CD4-positive, CD25-positive, alpha-beta regulatory T cell (primary cell): ENCODE measurements around the gene LMX1B. TPM values are rescaled to one million over a fixed set of nuclear protein-coding genes. Genes with fewer than 3 reads are reported as not detected.

Experiments
- ATAC-seq, 2 donors: fragments of 150-1000 bp; cut with Tn5 transposase; one replicate each; pipeline ENCODE4 v1.10.0; 2021; ENCODE audit warnings: low read depth in 2 of 2, moderate number of reproducible peaks in 2 of 2, moderate library complexity in 1 of 2
- DNase-seq, 3 donors: peaks; one replicate each; pipeline versions ENCODE4 v3.0.0 to v3.0.0-alpha.2; 2012 to 2022; ENCODE audit warnings: mixed read lengths in 1 of 3
- H3K27ac ChIP-seq: one replicate; pipeline ENCODE4 v1.7.0; 2013; ENCODE audit warnings: mild to moderate bottlenecking, low read length; ENCODE audit not compliant: insufficient read depth, poor library complexity, severe bottlenecking
- H3K27me3 ChIP-seq: one replicate; pipeline ENCODE4 v1.7.0; 2013; ENCODE audit warnings: low read length; ENCODE audit not compliant: control insufficient read depth, insufficient read depth
- H3K36me3 ChIP-seq: one replicate; pipeline ENCODE4 v1.7.0; 2013; ENCODE audit warnings: mild to moderate bottlenecking, low read length, moderate library complexity; ENCODE audit not compliant: control insufficient read depth, insufficient read depth
- H3K4me1 ChIP-seq: 2 replicates; pipeline ENCODE4 v1.7.0; 2013; ENCODE audit warnings: mild to moderate bottlenecking, low read length; ENCODE audit not compliant: insufficient read depth, control insufficient read depth, poor library complexity, severe bottlenecking
- H3K4me3 ChIP-seq: one replicate; pipeline ENCODE4 v1.7.0; 2013; ENCODE audit warnings: low read depth, mild to moderate bottlenecking, low read length, moderate library complexity
- H3K9me3 ChIP-seq, 2 experiments: 1 replicate in 1 of 2; 2 replicates in 1 of 2; pipeline ENCODE4 v1.7.0; 2013; ENCODE audit warnings: low read length in 2 of 2, mild to moderate bottlenecking in 1 of 2, moderate library complexity in 1 of 2; ENCODE audit not compliant: control insufficient read depth in 2 of 2
- H3K27ac Mint-ChIP-seq, 3 donors: one replicate each; pipeline ENCODE4 v1.8.0; 2020 to 2022; ENCODE audit warnings: mild to moderate bottlenecking in 3 of 3, mixed read lengths in 3 of 3, moderate library complexity in 2 of 3
- H3K27me3 Mint-ChIP-seq: one replicate; pipeline ENCODE4 v1.8.0; 2022; ENCODE audit warnings: mild to moderate bottlenecking, mixed read lengths
- H3K36me3 Mint-ChIP-seq: one replicate; pipeline ENCODE4 v1.8.0; 2020; ENCODE audit warnings: mixed read lengths
- H3K4me1 Mint-ChIP-seq, 4 donors: one replicate each; pipeline ENCODE4 v1.8.0; 2020 to 2022; ENCODE audit warnings: mixed read lengths in 4 of 4, mild to moderate bottlenecking in 1 of 4
- H3K4me3 Mint-ChIP-seq, 4 donors: one replicate each; pipeline ENCODE4 v1.8.0; 2020 to 2022; ENCODE audit warnings: mild to moderate bottlenecking in 4 of 4, mixed read lengths in 4 of 4, moderate library complexity in 3 of 4
- H3K9me3 Mint-ChIP-seq, 7 donors: one replicate each; pipeline ENCODE4 v1.8.0; 2020 to 2022; ENCODE audit warnings: mixed read lengths in 7 of 7, mild to moderate bottlenecking in 3 of 7, moderate library complexity in 2 of 7
- polyA plus RNA-seq, 4 donors: library from polyadenylated mRNA; unstranded; fragments of 300-500 nt; fragmentation: Illumina TruSeq; gene quantifications; one replicate each; pipeline ENCODE4 v1.2.3, GENCODE V29; 2021
- total RNA-seq: library from RNA; stranded (reverse); gene quantifications from one replicate; pipeline ENCODE4 v1.2.3, GENCODE V29; 2022

Gene LMX1B
- total and polyA plus RNA-seq, 5 donors from 2014 or later: not detected

GRCh38 chr9:126696401-126697145, 82.8 kb downstream of the LMX1B start:
- Histone ChIP-seq H3K4me3 (no peak overlapping the region), H3K9me3 (no peaks in the 10 kb centered on the region), H3K4me1 (no peaks in the 10 kb centered on the region), H3K27ac (no peak overlapping the region), H3K36me3 (no peaks in the 10 kb centered on the region), H3K27me3 (no peaks in the 10 kb centered on the region)
- Mint-ChIP-seq H3K27me3 (peaks cover 21% of the 10 kb centered on the region), H3K9me3 (no peaks in the 10 kb centered on the region), H3K36me3 (no peaks in the 10 kb centered on the region), H3K4me1 (no peaks in the 10 kb centered on the region), H3K27ac (no peak overlapping the region), H3K4me3 (no peak overlapping the region)
- ATAC-seq: no peak
- DNase-seq: no peak

DNA sequence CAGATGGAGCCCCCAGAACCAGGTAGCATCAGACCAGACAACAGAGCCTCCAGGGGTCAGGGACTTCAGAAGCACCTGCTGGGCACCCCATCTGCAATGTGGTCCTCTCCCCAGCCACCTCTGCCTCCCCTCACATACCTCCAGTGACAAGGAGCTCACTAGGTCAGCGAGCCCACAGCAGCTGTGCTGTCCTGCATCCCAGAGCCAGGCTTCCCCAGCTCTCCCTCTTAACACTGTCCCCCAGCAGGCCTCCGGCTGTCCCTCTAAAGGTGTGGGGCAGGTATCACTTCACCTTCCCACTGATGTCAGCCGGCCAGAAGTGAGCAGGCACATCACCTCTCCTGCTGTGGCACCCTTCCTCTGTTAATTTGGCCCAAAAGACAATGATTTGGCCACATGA, 83.6 kb downstream of the LMX1B start:
- Histone ChIP-seq H3K4me1 (no peaks in the 10 kb centered on the region), H3K4me3 (no peak overlapping the region), H3K36me3 (no peaks in the 10 kb centered on the region), H3K9me3 (no peaks in the 10 kb centered on the region), H3K27ac (no peak overlapping the region), H3K27me3 (no peaks in the 10 kb centered on the region)
- no peaks in the 10 kb centered on the region for H3K4me1 Mint-ChIP-seq
- H3K27ac Mint-ChIP-seq: no peak overlapping the region
- H3K4me3 Mint-ChIP-seq: no peak overlapping the region
- DNase-seq (no peak), ATAC-seq (no peak)
- H3K36me3 Mint-ChIP-seq: no peaks in the 10 kb centered on the region
- no peaks in the 10 kb centered on the region for H3K9me3 Mint-ChIP-seq
- H3K27me3 Mint-ChIP-seq: peaks cover 21% of the 10 kb centered on the region

- Histone ChIP-seq H3K4me1 (no peaks in the 10 kb centered on the region), H3K27me3 (peaks cover 3% of the 10 kb centered on the region), H3K9me3 (no peaks in the 10 kb centered on the region), H3K36me3 (no peaks in the 10 kb centered on the region), H3K27ac (no peak overlapping the region), H3K4me3 (no peak overlapping the region)
- Mint-ChIP-seq H3K36me3 (no peaks in the 10 kb centered on the region), H3K27ac (no peak overlapping the region), H3K9me3 (no peaks in the 10 kb centered on the region), H3K27me3 (peaks cover 25% of the 10 kb centered on the region), H3K4me1 (no peaks in the 10 kb centered on the region), H3K4me3 (no peak overlapping the region)
- no peak for DNase-seq
- ATAC-seq: no peak
Measured at GRCh38 chr9:126698251-126698650, 84.5 kb downstream of the LMX1B start.

DNA sequence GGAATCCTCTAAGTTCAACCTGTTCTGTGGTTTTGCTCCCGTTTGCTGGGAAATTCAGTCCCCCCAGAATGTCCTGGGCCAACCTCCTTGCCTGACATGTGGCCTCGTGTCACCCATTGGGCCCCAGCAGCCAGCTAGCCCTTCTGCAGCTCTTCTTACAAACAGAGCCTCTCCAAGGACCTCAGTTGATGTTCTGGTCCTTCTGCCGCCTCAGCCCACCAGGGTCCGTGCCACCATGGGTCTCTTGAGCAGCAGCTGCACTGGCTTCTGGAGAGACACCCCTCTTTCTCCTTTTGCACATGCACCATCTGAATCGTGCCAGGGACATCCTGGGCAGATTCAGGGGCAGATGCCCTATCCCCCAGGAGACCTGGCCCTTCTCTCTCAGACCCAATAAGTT, 85.0 kb downstream of the LMX1B start:
- peaks cover 3% of the 10 kb centered on the region for H3K27me3 ChIP-seq
- no peak for DNase-seq
- Mint-ChIP-seq H3K36me3 (no peaks in the 10 kb centered on the region), H3K27me3 (peaks cover 25% of the 10 kb centered on the region), H3K9me3 (no peaks in the 10 kb centered on the region), H3K4me3 (no peak overlapping the region), H3K27ac (peak overlapping the region in 1 of 3 donors; percentile 17), H3K4me1 (no peaks in the 10 kb centered on the region)
- no peak overlapping the region for H3K27ac ChIP-seq
- no peaks in the 10 kb centered on the region for H3K9me3 ChIP-seq
- no peaks in the 10 kb centered on the region for H3K4me1 ChIP-seq
- H3K4me3 ChIP-seq: no peak overlapping the region
- no peaks in the 10 kb centered on the region for H3K36me3 ChIP-seq
- ATAC-seq: no peak

DNA sequence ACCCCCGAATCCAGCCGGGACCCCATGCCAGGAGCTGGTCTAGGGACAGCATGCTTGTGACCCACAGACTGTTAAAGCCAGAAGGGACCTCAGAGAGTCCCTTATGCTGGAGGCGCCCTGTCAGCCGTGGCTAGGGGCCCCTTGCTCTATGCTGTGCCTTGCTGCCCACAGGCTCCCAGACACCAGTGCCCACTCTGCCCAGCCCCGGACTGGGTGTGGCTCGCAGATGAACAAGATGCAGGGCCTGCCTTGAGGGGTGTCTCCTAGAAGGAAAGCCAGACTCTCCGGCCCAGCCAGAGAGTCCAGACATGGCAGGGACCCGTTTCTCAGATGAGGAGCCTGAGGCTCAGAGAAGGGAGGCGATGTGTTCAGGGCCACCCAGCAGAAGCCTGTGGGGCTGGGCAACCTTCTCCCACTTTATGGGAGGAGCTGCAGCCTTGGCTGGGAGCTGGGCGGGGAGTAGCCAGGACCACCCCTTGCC, 85.7 kb downstream of the LMX1B start:
- H3K27ac ChIP-seq: no peak overlapping the region
- H3K4me3 Mint-ChIP-seq: no peak overlapping the region
- DNase-seq (no peak), ATAC-seq (no peak)
- no peak overlapping the region for H3K27ac Mint-ChIP-seq
- H3K9me3 ChIP-seq: no peaks in the 10 kb centered on the region
- H3K4me1 Mint-ChIP-seq: no peaks in the 10 kb centered on the region
- H3K27me3 Mint-ChIP-seq: peaks cover 27% of the 10 kb centered on the region
- no peak overlapping the region for H3K4me3 ChIP-seq
- peaks cover 3% of the 10 kb centered on the region for H3K27me3 ChIP-seq
- H3K9me3 Mint-ChIP-seq: no peaks in the 10 kb centered on the region
- no peaks in the 10 kb centered on the region for H3K4me1 ChIP-seq
- H3K36me3 ChIP-seq: no peaks in the 10 kb centered on the region
- no peaks in the 10 kb centered on the region for H3K36me3 Mint-ChIP-seq

DNA sequence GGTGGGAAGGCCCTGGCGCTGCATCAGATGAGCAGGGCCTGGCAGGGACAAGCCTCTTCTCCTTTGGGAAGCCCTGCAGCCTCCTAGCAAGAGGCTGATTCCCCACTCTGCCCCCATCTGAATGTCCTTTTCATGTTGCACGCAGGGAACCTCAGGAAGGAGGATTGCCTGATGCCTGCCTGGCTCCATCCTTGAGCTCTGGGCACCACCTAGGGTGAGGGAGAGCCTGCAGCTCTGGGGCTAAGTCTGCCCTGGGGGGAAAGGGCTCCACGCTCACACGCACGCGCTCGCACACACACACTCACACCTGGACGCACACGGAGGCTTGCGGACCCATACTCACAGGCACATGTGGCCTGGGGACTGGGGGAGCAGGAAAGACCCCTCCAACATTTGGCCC, 86.6 kb downstream of the LMX1B start:
- Mint-ChIP-seq H3K27me3 (peaks cover 30% of the 10 kb centered on the region), H3K27ac (no peak overlapping the region), H3K36me3 (no peaks in the 10 kb centered on the region), H3K4me1 (peaks cover 0 to 6% (median 2%) of the 10 kb centered on the region in 4 donors), H3K4me3 (no peak overlapping the region), H3K9me3 (no peaks in the 10 kb centered on the region)
- Histone ChIP-seq H3K4me1 (peaks cover 4% of the 10 kb centered on the region), H3K27ac (no peak overlapping the region), H3K27me3 (peaks cover 3% of the 10 kb centered on the region), H3K4me3 (no peak overlapping the region), H3K36me3 (no peaks in the 10 kb centered on the region), H3K9me3 (no peaks in the 10 kb centered on the region)
- ATAC-seq: no peak
- DNase-seq: no peak

DNA sequence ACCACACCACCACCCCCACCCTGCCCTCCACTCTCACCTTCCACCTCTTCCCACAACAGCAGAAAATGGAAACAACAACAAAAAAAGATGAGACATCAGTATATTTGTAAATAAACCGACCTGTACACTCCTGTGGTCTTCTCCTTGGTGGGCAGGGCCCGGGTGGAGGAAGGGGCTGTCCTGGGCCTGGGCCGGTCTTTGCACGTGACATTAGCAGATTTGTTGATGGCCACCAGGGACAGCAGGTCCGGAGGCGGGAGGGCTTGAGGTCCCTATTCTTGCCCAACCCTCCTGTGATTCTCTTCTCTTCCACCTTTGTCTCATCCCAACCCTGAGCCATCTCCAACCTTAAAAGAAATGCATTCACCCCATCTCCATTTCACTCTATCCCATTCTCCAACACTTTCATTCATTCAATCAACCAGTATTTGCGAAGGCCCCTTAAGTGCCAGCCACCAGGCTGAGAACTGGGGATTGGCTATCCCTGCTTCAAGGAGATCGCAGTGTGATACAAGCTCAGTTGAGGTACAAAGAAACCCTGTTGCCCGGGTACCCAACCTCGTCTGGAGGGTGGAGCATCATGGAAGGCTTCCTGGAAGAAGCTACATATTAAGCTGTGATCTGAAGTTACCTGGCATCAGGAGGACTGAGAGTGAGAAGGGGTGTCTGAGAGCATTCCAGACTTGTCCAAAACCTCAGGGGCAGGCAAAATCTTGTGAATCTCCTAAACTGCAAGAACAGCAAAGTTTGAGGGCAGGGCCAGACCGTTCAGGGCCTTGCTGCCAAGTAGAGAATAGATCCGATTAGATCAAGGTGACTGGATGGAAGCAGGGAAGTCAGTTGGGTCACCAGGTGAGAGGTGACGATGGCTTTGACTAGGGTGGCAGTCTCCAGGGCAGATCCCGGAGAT, 87.4 kb downstream of the LMX1B start:
- H3K9me3 ChIP-seq: no peaks in the 10 kb centered on the region
- Mint-ChIP-seq H3K27ac (no peak overlapping the region), H3K36me3 (no peaks in the 10 kb centered on the region), H3K4me1 (peaks cover 0 to 11% (median 5%) of the 10 kb centered on the region in 4 donors), H3K9me3 (no peaks in the 10 kb centered on the region), H3K4me3 (no peak overlapping the region), H3K27me3 (peaks cover 32% of the 10 kb centered on the region)
- H3K27me3 ChIP-seq: peaks cover 3% of the 10 kb centered on the region
- no peak for ATAC-seq
- no peaks in the 10 kb centered on the region for H3K36me3 ChIP-seq
- H3K4me3 ChIP-seq: no peak overlapping the region
- H3K4me1 ChIP-seq: peaks cover 9% of the 10 kb centered on the region
- DNase-seq: no peak
- no peak overlapping the region for H3K27ac ChIP-seq
